ENCODE results near the gene MPDZ. TPM values are rescaled to one million over a fixed set of nuclear protein-coding genes. Genes with fewer than 3 reads are reported as not detected.

MPDZ gene
- total RNA-seq, 1 experiment from 2014 or later: 16.6 TPM

GRCh38 chr9:13128266-13128860 is 151.1 kb downstream of the MPDZ start:
- no TSS peak for BruUV-seq (replicated peaks)
- intact Hi-C loops (cut with micrococcal nuclease; ENCODE audit: unreplicated experiment): no loop called here

GRCh38 chr9:13127131-13127530 is 152.4 kb downstream of the MPDZ start:
- Histone ChIP-seq H3K27ac (ENCODE audit: low read length) (no peak overlapping the region), H3K4me1 (ENCODE audit: control insufficient read depth, insufficient read depth, low read length) (no peaks in the 10 kb centered on the region), H3K27me3 (ENCODE audit: control insufficient read depth, insufficient read depth, low read length) (no peaks in the 10 kb centered on the region), H3K4me3 (ENCODE audit: low read depth in 2 of 2, low read length in 2 of 2) (no peak overlapping the region), H3K9me3 (ENCODE audit: control insufficient read depth, insufficient read depth, low read depth, low read length) (no peaks in the 10 kb centered on the region), H3K36me3 (ENCODE audit: control insufficient read depth, insufficient read depth, low read length) (no peaks in the 10 kb centered on the region)
- ChIA-PET POLR2A (no interaction called here), CTCF (no interaction called here)
- intact Hi-C loops (cut with micrococcal nuclease; ENCODE audit: unreplicated experiment) (no loop called here), in situ Hi-C loops (cut with HindIII; ENCODE audit: low pct_unique_long_range_greater_than_20kb, low sequenced_read_pairs) (no loop called here)
- no TSS peak for BruUV-seq (replicated peaks)
- ATAC-seq (no peak), DNase-seq (ENCODE audit: low read depth, low spot score) (no peak)
- TF ChIP-seq SIN3A (IDR thresholded peaks at IDR 0.05; ENCODE audit: borderline replicate concordance, insufficient read depth, low read depth, low read length) (no peak), POLR2AphosphoS5 (IDR thresholded peaks at IDR 0.05; ENCODE audit: low read depth, low read length) (no peak), REST (IDR thresholded peaks at IDR 0.05; ENCODE audit: insufficient read depth in 1 of 2, low read depth in 2 of 2, low read length in 1 of 2) (no peak)

More at GRCh38 chr9:13128266-13128860, 151.1 kb downstream of the MPDZ start:
- no peaks in the 10 kb centered on the region for H3K27me3 ChIP-seq (ENCODE audit: control insufficient read depth, insufficient read depth, low read length)
- no peak for DNase-seq (ENCODE audit: low read depth, low spot score)
- ChIA-PET CTCF (no interaction called here), POLR2A (no interaction called here)
- ATAC-seq: no peak
- in situ Hi-C loops (cut with HindIII; ENCODE audit: low pct_unique_long_range_greater_than_20kb, low sequenced_read_pairs): no loop called here
- H3K9me3 ChIP-seq (ENCODE audit: control insufficient read depth, insufficient read depth, low read depth, low read length): no peaks in the 10 kb centered on the region
- no peak overlapping the region for H3K4me3 ChIP-seq (ENCODE audit: low read depth in 2 of 2, low read length in 2 of 2)
- TF ChIP-seq TCF7L2 (IDR thresholded peaks at IDR 0.05; ENCODE audit: low read depth, low read length): no peak
- TF ChIP-seq SIN3A (IDR thresholded peaks at IDR 0.05; ENCODE audit: borderline replicate concordance, insufficient read depth, low read depth, low read length): no peak
- TF ChIP-seq CTCF (IDR thresholded peaks at IDR 0.05): no peak
- TF ChIP-seq REST (IDR thresholded peaks at IDR 0.05; ENCODE audit: insufficient read depth in 1 of 2, low read depth in 2 of 2, low read length in 1 of 2): no peak
- TF ChIP-seq POLR2AphosphoS5 (IDR thresholded peaks at IDR 0.05; ENCODE audit: low read depth, low read length): no peak
- H3K27ac ChIP-seq (ENCODE audit: low read length): no peak overlapping the region
- no peaks in the 10 kb centered on the region for H3K4me1 ChIP-seq (ENCODE audit: control insufficient read depth, insufficient read depth, low read length)
- H3K36me3 ChIP-seq (ENCODE audit: control insufficient read depth, insufficient read depth, low read length): no peaks in the 10 kb centered on the region
